GM19240 (cell line): Measurements from ENCODE around the gene OR6K3.
"Not testable (repeated sequence)": the region's sequence is repeated elsewhere in the genome, so short reads cannot be mapped to it uniquely, and the experiment has no call there.

Experiments
- DNase-seq: peaks from one replicate; pipeline ENCODE4 v3.0.0; 2011; ENCODE audit warnings: low spot score; ENCODE audit not compliant: insufficient read length

Gene OR6K3

DNA sequence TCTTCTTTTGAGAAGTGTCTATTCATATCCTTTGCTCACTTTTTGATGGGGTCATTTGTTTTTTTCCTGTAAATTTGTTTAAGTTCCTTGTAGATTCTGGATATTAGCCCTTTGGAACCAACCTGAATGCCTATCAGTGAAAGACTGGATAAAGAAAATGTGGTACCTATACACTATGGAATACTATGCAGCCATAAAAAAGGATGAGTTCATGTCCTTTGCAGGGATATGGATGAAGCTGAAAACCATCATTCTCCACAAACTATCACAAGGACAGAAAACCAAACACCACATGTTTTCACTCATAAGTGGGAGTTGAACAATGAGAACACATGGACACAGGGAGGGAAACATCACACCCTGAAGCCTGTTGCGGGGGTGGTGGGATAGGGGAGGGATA, 32.2 kb downstream of the OR6K3 start:
- DNase-seq: not testable (repeated sequence)

DNA sequence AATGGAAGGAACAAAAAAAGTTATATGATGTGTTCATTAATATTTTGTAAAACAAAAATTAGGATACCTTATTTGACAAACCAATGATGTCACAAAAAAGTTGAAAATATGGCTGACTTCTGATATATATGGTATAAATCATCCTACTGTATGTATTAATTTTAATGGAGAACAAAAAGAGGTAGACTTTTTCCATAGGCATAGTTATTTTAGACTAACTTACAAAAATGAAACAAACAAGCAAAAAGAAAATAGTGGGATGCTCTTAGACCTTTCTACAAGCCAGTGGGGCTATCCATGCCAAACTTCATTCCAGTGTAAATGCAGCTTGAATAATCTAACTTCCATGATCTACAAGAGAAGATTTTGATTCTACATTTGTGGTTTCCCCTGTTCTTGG, 33.5 kb downstream of the OR6K3 start:
- no peak for DNase-seq

DNA sequence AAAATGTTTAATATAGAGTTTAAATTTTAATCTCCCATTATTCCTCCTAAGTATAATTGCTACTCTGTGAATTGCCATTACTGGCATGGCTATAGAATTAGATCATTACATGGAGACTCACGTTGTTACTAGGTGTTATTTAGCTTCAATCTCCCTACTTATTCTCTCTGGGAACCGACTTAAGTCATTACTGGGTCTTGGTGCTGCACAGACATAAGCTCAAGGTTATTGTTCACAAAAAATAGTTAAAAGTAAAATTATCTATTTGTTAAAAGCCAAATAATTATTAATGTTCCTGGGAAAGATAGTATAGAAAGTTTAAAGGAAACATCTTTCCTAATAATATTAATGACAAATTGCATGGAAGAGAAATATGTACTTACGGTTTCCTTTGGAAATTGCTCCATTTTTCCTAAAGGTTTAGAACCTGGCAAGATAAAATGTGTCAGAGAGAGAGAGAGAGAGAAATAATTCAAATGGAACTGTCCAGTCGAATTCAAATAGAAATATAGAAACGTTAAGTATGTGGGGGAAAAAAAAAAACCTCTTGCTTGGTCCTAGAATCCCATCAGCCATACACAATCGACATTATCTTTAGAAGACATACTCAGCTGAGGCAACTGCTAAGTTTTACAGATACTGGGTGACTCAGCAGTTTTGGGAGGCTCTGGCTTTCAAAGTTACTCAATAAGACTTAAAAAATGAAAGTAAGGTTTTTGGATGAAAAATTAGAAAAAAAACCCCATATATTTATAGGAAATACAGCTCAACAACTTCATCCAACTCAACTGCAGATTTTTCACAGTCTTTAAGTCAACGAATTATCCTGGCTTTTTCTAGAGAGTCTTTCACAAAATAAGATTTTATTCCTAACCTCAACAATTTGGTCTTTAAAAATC, 34.2 kb downstream of the OR6K3 start, which contains the start of gene SPTA1:
Gene SPTA1, minus strand, starts transcription at position 605 of the 899 bp plus-strand sequence. Its CDS starts 198 bp downstream, at position 407.
- no peak for DNase-seq

DNA sequence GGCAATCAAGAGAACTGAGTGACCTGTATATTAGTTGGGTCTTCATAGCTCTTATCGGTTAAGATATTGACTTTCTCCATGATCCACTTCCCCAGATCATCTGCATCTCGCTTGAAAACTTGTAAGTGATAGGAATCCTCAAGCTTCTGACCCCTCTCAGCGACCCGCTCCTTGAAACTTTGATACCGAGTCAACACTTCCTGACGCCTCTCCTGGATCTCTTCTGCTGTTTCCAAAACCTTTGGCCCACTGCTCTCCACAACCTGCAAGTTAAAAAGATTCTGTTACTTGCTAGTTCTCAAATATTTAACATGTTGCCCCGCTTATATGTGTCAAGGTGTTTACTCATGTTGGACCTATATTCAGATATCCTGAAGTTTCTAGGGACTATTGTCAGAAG, 35.4 kb downstream of the OR6K3 start:
- no peak for DNase-seq

DNA sequence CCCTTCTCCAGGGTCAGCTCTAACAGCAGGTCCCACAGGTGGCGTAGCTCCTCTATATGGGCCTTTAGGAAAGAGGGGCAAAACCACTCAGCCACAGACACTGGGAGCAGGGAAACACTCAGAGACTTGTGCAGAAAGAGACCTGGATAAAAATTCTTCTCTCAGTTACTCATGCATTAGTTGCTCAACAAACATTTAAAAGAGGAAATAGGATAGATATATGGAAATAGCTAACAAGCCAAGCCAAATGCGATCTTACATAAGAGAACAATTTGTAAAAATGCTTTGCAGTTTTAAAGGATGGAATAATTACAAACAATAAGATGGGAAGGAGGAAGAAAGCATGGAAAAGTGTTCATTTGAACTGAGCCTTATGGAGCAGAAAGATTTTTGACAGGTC, 38.9 kb downstream of the OR6K3 start:
- DNase-seq: no peak

DNA sequence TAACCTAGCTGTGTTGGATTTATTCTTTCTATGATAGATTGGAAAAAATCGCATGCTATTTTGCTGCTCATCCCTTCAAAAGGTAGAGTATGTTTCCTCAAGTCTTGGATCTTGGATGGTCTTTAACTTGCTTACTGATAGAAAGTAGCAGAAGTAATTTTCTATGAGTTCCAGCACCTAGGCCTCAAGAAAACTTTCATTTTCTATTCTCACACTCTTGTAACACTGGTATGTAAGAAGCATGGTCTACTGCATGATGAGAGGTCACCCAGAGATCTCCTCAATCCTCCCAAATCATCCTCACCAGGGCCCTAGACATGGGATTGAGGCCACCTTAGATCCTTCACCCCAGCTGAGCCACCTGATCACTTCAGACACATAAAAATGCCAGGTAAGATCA, 41.2 kb downstream of the OR6K3 start:
- DNase-seq: no peak

DNA sequence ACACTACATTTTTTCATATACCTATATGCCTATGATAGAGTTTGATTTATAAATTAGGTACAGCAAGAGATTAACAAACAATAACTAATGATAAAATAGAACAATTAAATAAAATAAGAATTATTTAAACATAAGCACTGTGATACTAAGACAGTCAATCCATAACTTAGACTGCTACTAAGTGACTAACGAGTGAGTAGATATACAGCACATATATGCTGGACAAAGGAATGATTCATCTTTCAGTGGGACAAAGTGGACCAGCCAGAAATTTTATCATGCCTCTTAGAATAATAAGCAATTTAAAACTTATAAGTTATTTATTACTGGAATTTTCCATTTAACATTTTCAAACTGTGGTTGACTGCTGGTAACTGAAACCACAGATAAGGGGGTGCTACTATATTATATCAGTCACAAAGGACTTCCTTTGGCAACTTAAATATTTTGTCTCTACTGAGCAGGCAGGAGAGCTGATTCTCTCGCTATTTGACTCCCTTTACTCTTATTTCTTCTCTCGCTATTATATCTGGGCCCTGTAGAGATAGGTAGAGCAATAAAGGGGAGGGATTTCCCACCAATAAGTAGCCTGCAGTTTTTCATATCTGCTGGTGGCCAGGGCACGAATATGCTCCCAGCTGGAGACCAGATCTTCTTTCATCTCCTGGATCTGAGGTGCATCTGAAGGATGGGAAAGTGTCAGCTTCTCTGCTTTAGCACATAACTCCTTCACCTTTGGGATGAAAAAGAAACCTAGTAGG, 44.8 kb downstream of the OR6K3 start:
- DNase-seq: no peak

DNA sequence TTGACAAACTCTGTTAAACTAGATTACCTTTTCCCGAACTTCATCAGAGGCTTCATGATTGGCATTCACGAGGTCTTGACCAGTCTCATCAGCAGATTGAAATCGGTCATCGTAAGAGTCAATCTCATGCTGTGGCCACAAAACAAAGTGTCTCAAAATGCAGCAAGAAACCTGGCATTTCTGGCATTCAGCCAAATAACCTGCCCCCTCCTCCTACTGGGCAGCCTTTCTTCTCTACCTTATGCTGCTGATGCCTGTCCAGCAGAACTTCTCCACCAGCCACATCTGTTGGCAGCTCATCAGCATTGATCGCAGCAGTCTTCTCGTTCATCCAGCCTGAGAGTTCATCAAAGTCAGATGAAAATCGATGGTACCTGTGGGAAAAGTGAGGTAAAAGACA, 46.2 kb downstream of the OR6K3 start:
- no peak for DNase-seq
